Muscle layer of duodenum (tissue), 2 donors: ENCODE data around the gene ZNRF1.

Source experiments
- H3K27ac ChIP-seq: one replicate; pipeline ENCODE4 v1.7.0; 2013; ENCODE audit warnings: mild to moderate bottlenecking, low read length
- H3K27me3 ChIP-seq: one replicate; pipeline ENCODE4 v1.7.0; 2013; ENCODE audit warnings: low read depth, mild to moderate bottlenecking, control low read depth, low read length
- H3K36me3 ChIP-seq, 2 donors: one replicate each; pipeline ENCODE4 v1.7.0; 2013; ENCODE audit warnings: low read length in 2 of 2, control low read depth in 1 of 2, mild to moderate bottlenecking in 1 of 2; ENCODE audit not compliant: insufficient read depth in 2 of 2, control insufficient read depth in 1 of 2
- H3K4me1 ChIP-seq, 2 donors: one replicate each; pipeline ENCODE4 v1.7.0; 2013; ENCODE audit warnings: low read length in 2 of 2, mild to moderate bottlenecking in 2 of 2, control low read depth in 1 of 2, moderate library complexity in 1 of 2; ENCODE audit not compliant: insufficient read depth in 2 of 2, control insufficient read depth in 1 of 2
- H3K4me3 ChIP-seq, 2 donors: one replicate each; pipeline ENCODE4 v1.7.0; 2013; ENCODE audit warnings: low read length in 2 of 2, low read depth in 1 of 2, mild to moderate bottlenecking in 1 of 2
- H3K9me3 ChIP-seq, 2 donors: one replicate each; pipeline ENCODE4 v1.7.0; 2013; ENCODE audit warnings: low read length in 2 of 2, control low read depth in 1 of 2, mild to moderate bottlenecking in 1 of 2; ENCODE audit not compliant: control insufficient read depth in 1 of 2
- donor health status: healthy.

Gene ZNRF1

GRCh38 chr16:75028544-75029135 lies 29.8 kb downstream of the ZNRF1 start:
- Histone ChIP-seq H3K4me1 (peaks cover 0 to 4% of the 10 kb centered on the region in 2 donors), H3K27ac (no peak overlapping the region), H3K27me3 (no peaks in the 10 kb centered on the region)

DNA sequence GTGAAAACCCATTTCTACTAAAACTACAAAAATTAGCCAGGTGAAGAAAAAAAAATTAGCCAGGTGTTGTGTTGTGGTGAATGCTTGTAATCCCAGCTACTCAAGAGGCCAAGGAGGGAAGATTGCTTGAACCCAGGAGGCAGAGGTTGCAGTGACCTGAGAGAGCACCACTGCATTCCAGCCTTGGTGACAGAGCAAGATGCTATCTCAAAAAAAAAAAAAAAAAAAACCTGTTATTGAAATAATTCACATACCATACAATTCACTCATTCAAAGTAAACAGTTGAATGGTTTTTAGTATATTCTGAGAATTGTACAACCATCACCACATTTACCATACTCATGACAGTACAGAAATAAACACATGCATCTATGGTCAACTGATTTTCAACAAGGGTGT lies 31.0 kb downstream of the ZNRF1 start:
- Histone ChIP-seq H3K36me3 (no peaks in the 10 kb centered on the region), H3K4me3 (no peak overlapping the region), H3K27ac (no peak overlapping the region), H3K9me3 (no peaks in the 10 kb centered on the region), H3K4me1 (peaks cover 0 to 4% of the 10 kb centered on the region in 2 donors), H3K27me3 (no peaks in the 10 kb centered on the region)

More at GRCh38 chr16:75028544-75029135, 29.8 kb downstream of the ZNRF1 start:
- Histone ChIP-seq H3K36me3 (no peaks in the 10 kb centered on the region), H3K9me3 (no peaks in the 10 kb centered on the region), H3K4me3 (no peak overlapping the region)

- Histone ChIP-seq H3K27me3 (no peaks in the 10 kb centered on the region), H3K27ac (no peak overlapping the region), H3K9me3 (peaks cover 0 to 3% of the 10 kb centered on the region in 2 donors), H3K4me3 (no peak overlapping the region), H3K36me3 (no peaks in the 10 kb centered on the region), H3K4me1 (no peaks in the 10 kb centered on the region)
These were observed 33.8 kb downstream of the ZNRF1 start for GRCh38 chr16:75032655-75033054.

DNA sequence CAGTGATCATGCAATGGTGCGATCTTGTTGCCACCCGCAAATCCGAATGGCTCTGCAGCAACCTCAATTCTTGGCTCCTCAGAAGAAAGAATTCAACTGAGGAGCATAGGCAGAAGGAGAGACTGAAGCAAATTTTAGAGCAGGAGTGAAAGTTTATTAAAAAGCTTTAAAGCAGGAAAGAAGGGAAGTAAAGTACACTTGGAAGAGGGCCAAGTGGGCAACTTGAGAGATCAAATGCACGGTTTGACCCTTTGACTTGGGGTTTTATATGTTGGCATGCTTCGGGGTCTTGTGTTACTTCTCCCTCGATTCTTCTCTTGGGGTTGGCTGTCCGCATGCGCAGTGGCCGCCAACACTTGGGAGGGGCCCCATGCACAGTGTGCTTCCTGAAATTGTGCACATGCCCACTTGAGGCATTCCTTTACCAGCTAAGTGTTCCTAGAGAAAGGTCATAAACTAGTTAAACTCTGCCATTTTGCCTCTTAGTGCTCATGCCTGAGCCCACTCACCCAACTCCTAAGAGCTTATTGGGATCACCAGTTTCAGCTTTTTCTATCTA lies 36.7 kb downstream of the ZNRF1 start:
- Histone ChIP-seq H3K27me3 (no peaks in the 10 kb centered on the region), H3K9me3 (peaks cover 0 to 15% of the 10 kb centered on the region in 2 donors), H3K4me1 (no peaks in the 10 kb centered on the region), H3K4me3 (no peak overlapping the region), H3K36me3 (peaks cover 0 to 3% of the 10 kb centered on the region in 2 donors), H3K27ac (no peak overlapping the region)

- Histone ChIP-seq H3K4me3 (no peak overlapping the region), H3K4me1 (peaks cover 8 to 13% of the 10 kb centered on the region in 2 donors), H3K27ac (no peak overlapping the region), H3K36me3 (peaks cover 0 to 3% of the 10 kb centered on the region in 2 donors), H3K9me3 (peaks cover 0 to 15% of the 10 kb centered on the region in 2 donors), H3K27me3 (no peaks in the 10 kb centered on the region)
These were observed 39.4 kb downstream of the ZNRF1 start for GRCh38 chr16:75038036-75038858.

- Histone ChIP-seq H3K27ac (no peak overlapping the region), H3K4me3 (no peak overlapping the region), H3K36me3 (peaks cover 0 to 3% of the 10 kb centered on the region in 2 donors), H3K9me3 (peaks cover 0 to 15% of the 10 kb centered on the region in 2 donors), H3K27me3 (no peaks in the 10 kb centered on the region), H3K4me1 (peaks cover 13 to 25% of the 10 kb centered on the region in 2 donors)
These were observed 41.1 kb downstream of the ZNRF1 start for GRCh38 chr16:75039941-75040340.

- Histone ChIP-seq H3K4me1 (peaks cover 13 to 34% of the 10 kb centered on the region in 2 donors), H3K27ac (peak overlapping the region; percentile 53), H3K4me3 (no peak overlapping the region), H3K27me3 (no peaks in the 10 kb centered on the region), H3K36me3 (peaks cover 0 to 3% of the 10 kb centered on the region in 2 donors), H3K9me3 (peaks cover 0 to 12% of the 10 kb centered on the region in 2 donors)
These were observed 43.8 kb downstream of the ZNRF1 start for GRCh38 chr16:75042426-75043174.

DNA sequence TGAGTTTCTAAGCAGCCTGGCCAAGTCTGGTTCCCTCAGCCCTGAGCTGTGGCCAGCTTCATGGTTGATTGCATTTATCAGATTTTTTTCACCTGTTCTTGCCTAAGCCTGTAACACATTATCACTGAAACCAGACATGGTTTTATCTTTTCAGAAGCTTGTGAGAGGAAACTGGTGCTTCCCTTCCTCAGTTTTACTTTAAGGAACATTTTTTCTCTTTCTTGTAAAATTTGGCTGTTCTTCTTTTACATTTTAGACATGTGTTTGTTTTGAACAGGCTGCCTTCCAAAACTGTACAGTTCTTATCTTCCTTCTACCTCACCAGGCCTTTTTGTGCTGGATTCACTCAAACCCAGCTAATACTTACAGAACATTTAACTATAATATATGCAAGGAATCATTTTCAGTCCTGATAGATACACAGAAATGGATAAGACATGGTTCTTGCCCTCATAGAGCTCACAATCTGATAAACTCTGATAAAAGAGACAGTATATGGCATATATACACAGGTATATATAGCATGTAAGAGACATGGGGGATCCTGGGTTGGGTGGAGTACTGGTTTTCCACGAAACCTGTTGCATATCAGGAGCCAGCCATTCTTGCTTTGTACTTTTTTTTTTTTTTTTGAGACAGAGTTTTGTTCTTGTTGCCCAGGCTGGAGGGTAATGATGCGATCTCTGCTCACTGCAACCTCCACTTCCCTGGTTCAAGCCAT lies 44.5 kb downstream of the ZNRF1 start:
- peak overlapping the region; percentile 53 for H3K27ac ChIP-seq
- H3K9me3 ChIP-seq: peaks cover 0 to 4% of the 10 kb centered on the region in 2 donors
- H3K4me1 ChIP-seq: peaks cover 13 to 34% of the 10 kb centered on the region in 2 donors
- H3K4me3 ChIP-seq: no peak overlapping the region
- no peaks in the 10 kb centered on the region for H3K27me3 ChIP-seq
- no peaks in the 10 kb centered on the region for H3K36me3 ChIP-seq

DNA sequence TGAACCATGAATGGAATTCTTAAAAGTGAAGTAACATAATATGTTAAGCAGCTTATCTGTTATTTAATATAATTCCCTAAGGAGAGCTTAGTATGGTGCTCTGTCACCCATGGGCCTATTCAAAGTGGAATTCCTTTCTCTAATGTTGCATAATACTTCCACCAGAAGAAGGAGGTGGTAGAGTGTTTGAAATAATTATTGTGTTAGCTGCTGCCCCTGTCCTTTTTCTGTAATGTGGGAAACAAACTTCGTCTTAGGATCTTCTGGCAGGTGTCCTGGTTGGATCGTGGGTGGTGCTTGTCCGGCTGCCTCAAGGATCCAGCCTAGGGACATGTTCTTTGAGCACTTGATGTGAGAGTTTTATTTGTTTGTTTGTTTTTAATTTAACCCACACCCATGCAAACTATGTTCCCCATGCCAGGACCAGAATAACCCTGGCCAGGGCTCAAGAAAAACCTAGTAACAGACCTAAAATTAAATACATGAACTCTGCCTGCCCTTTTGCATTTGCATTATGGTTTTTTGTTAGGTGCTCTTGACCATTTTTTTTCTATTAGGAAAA lies 46.1 kb downstream of the ZNRF1 start:
- Histone ChIP-seq H3K27me3 (no peaks in the 10 kb centered on the region), H3K27ac (no peak overlapping the region), H3K36me3 (no peaks in the 10 kb centered on the region), H3K9me3 (no peaks in the 10 kb centered on the region), H3K4me3 (no peak overlapping the region), H3K4me1 (peaks cover 13 to 34% of the 10 kb centered on the region in 2 donors)

DNA sequence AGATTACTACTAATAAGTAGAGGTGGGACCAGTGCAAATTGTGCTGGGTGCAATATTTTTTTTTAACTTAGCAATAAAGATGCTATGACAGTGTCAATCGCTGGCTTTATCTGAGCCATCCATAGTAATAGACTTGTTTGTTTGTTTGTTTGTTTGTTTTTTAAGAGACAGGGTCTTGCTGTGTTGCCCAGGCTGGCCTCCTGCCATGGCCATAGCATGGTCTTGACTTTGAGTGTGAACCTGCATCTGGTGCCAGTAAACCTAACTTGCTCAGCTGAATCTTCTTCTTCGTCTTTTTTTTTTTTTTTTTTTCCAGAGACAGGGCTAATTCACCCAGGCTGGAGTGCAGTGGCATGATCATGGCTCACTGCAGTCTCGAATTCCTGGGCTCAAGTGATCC lies 46.6 kb downstream of the ZNRF1 start:
- Histone ChIP-seq H3K4me1 (peaks cover 13 to 34% of the 10 kb centered on the region in 2 donors), H3K4me3 (no peak overlapping the region), H3K9me3 (no peaks in the 10 kb centered on the region), H3K36me3 (no peaks in the 10 kb centered on the region), H3K27ac (peak overlapping the region; percentile 3), H3K27me3 (no peaks in the 10 kb centered on the region)
